ENCODE measurements around the gene NUCB2.

The NUCB2 gene

DNA sequence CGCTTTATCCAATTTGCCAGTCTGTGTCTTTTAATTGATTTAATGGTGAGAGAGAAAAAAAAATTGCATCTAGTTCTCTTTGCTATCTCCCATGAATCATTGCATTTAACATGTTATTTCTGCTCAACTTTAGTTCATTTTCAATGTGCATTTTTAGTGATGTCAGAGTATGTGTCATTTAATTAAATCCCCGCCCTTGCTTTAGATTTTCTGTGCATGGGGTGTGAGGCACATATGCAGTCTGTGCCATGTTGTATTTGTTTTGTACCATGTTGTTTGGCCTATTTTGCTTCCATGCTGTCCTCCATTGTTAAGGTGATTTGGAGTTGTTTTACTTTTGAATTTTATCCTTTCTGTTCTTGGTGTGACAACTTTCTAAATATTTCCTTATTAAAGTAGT lies 66.7 kb downstream of the NUCB2 start:
- no peak for DNase-seq

DNA sequence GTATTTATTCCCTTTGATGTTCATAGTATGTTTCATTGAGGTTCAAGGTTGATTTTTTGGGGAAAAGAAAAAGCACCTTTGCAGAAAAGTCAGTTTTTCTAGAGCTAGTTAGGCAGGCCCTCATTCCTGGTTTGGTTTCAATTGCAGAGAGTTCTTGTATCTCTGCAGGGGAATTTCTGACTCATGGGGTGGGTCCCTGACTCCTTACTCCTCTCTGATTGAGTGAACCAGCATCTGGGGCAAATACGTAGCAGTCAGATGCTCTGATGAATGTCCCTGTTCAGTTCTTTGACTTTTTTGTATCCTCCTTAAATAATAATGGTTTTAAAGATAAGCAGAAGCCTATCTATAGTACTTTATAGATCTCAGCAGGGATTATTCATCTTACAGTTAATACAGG lies 67.4 kb downstream of the NUCB2 start:
- DNase-seq: peak; percentile 43 to 44

DNA sequence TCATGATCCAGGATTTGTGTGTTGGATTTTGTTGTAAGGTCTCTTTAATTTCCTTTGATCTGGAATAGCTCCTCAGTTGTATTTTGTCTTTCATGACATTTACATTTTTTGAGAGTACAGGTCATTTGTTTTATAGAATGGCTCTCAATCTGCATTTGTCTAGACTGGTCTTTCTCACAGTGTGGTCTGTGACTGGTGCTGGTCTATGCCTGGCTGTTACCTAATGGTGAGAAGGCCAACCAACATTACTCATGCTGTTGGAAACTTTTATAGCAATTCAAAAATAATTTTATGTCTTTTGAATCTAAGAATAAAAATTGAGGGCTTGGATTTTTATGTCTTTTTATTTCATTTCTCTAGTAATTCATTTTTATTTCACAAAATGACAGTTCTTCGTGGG lies 71.1 kb downstream of the NUCB2 start:
- no peak for DNase-seq

DNA sequence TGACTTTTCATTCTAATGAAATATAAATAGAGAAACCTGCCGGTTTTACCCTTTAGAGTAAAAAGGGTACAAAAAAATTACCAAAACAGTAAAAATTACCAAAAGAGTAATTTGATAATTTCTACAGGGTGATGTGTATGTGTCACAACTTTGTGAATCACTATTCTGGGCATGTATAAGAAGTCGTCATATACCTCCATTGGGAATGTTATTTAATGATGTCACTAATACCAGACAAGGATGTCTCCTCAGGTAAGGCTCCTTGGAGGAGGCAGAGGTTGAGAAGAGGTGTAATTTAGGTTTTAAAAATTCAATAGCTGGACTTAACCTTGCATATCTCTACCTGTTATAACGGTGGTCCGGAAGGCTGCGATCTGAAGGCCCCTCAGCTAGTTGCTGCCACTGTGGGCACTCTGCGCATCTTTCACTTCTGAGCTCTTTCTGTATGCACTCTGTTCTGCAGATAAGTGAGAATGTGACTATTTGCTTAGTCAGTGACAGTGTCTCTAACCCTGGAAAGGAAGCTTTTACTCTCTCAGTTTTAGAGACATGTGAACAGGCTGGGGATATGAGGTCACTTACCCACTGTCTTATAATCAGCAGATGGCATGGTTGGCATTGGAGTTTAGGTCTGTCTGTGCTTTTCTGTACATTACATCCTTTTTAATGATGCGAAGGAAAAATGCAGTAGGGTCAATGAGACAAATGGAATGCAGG lies 74.1 kb downstream of the NUCB2 start:
- DNase-seq: no peak

DNA sequence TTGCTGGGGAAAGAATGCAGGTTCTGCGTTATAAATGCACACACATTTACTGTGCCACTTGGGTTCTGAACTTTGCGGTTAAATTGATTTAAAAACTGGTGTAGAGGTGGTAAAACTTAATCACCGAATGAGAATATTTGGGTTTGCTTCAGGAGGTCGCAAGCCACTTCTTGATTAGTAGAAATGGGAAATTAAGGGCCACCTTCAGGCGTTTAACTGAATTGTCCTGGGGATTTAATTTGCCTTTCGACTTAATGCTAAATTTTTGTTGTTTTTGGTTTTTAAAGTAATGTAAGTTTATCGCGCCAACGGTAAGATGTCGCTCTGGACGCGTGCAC lies 74.6 kb downstream of the NUCB2 start:
- DNase-seq: no peak

DNA sequence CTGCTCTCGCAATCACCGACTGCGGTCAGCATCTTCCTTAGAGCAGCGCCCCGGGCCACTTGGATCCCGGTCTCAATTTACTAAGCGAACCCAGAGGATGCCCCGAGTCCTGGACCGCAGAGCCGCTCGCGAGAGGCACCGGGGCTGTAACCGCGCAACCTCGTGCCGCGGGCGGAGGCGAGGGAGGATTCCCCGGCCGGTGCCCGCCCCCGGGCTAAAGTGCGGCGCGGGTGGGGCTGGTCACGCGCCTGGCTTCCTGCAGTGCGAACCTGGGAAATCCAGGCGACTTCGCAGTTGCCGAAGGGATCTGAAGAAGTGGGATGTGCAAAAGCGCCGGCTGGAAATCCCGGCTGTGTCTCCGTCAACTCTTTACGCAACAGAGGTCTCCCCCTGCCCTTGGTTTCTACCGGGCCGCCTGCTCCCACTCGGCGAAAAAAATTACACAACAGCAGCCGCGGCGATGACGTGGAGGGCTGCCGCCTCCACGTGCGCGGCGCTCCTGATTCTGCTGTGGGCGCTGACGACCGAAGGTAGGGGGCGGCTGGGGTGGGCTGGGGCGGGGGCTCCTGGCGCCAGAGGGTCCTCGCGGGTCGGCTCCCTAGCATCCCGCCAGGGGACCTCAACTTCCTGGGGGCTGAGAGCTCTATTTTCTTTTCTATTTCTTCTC lies 75.1 kb downstream of the NUCB2 start, which contains the start of gene NCR3LG1:
TSS of gene NCR3LG1 (plus strand) at position 291 of the 667 bp plus-strand sequence. CDS start at position 461, 170 bp downstream.
- DNase-seq: peak; percentile 60 to 61

DNA sequence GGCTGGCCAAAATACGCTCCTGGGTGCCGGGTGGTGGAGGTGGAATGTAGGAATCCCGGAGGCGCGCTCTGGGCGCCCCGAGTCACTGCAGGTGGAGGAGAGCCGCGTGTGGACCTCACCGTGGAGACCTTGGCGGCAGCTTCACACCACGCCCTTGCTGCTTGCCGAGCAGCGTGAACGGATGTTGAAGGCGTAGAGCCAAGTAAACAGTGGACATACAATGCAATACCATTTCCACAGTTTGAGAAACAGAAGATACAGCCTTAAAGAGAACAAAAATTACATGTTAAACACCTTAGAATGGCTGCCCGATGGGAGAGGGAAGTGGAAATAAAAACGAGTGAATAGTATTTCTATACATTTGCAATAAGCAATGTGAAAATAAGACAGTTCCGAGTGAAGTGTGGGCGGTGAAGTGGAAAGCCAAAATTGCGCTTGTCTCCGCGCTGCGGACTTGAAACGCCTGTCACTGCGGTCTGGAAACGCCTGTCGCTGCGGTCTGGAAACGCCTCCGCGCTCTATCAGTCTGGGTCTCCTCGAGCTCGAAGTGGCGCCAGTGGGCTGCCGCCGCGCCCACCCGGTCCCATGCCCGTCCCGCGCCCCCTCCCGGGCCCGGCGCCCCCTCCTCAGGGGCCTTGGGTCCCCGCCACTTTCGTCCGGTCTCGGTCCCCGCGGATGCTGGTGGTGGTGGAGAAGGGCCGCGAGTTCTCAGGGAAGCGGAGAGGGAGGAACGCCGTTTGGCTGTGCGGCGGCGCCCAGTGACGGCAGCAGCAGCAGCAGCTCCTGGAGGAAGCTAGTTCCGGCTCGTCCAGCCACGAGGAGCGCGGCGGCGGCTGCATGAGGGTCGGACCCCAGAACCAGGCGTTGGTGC lies 76.6 kb downstream of the NUCB2 start:
- DNase-seq: peak; percentile 63 to 77

DNA sequence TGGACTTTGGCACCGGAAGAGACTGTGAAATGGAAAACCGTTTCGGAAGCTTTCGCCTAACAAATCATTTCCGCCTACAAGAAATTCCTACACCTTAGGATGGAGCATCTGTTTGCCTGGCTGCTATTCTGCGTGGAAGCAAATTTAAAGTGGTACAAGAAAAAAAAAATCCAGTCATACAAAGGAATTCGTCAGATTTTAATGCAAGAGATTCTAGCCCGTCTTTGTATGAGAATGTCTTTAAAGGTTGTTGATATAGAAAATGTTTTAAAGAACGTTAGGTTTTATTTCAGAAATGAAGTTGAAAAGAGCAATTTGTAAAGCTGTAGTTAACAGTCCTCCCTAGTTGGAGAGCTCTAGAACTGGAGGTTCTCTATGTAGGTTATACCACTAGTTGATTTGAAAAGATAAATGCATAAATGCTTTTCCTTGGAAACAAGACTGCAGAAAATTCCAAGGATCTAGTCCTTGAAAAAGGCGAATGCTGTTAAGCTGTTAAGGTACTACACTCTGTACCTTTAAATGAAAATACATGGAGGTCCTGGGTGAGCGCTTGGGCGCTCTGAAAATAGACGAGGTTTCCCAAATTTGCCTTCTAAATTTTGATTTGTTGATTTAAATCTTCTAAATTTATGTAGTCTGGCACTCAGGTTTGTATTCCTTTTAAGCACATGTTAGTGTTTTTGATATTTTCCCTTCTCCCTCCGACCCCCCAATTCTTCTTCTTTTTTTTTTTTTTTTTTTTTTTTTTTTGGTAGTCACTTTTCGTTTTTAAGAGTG lies 77.5 kb downstream of the NUCB2 start:
- DNase-seq: no peak

DNA sequence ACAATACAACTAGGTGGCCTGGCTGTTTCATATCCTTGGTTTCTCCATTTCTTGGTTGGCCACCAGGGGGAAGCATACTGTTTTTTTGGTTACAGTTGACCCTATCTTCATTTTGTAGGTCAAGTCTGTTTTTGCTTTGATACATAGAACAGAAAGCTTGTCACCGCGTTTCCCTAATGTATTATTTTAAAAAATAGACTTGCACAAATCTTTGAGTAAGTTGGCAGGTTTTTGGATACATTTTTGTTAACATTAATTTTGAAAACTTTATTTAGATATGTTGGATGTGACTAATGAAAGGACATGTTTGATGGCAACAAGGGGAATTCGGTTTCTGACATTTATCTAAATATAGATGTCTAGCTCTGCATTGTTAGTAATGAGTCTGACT lies 78.1 kb downstream of the NUCB2 start:
- peak; percentile 62 to 74 for DNase-seq

DNA sequence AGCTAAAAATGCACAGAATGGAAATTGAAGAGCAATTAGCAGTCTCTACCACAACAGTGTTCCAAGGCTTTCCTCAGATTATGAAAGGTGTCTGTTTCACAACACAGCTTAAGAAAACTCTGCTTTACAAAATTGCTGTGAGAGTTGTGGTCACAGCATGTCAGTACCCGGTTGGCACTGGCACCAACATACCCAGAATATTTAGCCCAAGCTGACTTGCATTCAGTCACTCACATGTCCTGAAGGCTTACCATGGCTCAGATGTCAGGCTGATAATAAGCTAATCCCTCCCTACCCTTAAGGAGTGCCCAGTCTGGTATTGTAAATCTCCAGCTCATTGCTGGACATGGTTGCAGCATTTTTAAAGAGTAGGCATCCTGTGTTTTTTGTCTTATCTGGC lies 90.0 kb downstream of the NUCB2 start:
- DNase-seq: no peak

DNA sequence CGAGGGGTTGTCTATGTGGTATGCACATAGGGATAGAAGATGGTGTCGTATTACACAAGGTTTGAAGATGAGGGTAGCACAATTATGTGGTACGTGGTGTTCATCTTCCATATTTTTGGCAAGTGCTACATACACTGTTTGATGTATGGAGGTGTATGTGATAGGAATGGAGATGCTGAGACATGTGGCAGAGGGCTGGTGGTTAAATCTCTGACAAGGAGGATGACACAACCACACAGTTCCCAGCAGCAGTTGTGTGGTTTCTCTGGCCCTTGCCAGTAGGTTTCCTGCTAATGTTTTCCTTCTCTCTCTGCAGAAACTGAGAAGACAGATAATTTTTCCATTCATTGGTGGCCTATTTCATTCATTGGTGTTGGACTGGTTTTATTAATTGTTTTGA lies 92.0 kb downstream of the NUCB2 start:
- no peak for DNase-seq

DNA sequence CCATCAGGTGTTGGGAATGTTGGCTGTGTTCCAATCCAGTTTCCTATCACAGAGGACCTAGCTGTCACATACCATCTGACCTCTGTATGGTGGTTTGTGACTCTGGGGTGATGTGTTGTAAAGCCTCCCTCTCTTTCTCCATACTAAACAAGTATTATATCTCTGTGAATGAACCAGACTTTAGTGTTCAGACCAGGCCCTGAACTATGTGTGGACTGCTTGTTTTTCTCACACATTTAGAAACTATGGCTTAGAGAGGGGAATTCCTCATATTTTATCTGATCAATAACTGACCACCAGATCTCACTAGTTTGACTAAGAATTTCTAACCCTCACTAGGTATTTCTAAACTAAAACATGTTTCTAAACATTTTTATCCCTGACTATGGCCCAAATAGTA lies 92.6 kb downstream of the NUCB2 start:
- DNase-seq: no peak

DNA sequence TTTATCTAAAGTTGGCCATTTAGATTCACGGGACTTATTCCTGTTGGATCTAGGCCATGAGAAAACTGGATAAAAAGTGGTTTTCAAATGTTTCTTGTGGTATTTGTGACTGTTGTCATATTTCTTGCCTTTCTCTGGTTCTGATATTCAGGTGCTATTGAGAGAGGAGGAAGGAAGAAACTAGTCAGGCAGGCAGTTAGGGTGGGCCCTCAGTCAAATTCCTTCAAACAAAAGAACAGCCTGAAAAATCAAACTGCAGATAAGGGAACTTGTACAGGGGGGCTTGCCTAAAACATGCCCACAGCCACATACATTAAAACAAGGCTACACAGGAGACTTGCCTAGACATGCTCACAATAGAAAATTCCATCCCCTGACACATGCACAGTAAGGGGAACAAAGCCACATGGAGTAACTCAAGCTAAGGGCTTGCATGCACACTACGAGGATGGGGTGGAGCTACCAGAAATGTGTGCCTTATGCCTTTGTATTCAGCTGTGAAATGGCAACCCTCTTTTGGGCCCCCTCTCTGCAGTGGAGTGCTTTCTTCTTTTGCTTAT lies 93.2 kb downstream of the NUCB2 start:
- no peak for DNase-seq

DNA sequence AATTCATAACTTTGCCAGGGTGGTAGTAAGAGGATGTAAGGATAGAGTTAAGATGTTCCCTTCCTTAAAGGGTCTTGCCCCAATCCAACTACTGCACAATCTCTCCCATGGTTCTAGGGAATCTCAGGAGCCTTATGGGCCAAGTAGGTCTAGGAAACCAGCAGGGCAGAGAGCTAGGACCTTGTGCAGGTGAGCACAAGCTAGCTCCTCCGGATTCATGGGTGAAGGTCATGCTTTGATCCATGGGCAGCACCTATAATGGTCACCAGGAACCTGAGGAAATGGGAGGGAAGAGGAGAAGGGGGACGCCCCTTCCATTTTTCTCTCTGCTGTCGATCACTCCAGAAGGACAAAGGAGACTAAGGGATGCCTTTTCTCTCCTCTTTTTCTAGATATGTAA lies 95.1 kb downstream of the NUCB2 start:
- DNase-seq: no peak

DNA sequence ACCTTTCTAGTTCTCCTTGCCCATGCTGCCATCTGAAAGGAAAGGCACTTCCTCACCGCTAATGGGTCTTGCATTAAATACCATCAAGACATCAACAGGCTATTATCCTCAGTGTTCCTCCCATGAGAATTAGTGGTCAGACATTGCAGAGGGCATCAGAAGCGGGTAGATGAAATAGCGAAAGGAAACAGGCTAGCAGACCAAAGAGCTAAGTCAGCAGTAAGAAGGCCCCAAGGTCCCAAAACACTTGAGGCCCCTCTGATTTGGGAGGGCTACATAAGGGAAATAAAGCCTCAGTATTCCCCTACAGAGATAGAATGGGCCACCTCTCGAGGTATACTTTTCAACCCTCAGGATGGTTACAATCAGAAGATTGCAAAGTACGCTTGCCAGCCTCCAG lies 99.0 kb downstream of the NUCB2 start:
- no peak for DNase-seq

DNA sequence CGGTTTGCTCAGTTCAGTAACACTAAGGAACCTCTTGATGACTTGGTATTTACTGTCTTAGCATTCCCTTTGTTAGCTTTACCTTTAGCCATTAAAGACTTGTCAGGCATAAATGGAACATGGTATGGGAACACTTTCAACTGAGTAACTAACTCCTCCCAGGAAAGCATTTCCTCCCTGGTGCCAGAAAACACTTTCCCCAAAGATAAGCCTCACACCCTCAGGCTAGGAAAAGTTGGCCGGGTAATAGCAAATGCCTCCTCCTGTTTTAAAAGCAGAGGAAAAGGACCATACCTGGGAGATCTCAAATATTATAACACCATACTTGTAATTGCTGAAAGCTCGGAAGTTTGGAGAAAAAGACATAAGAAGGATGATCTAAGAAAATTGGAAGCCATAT lies 100.0 kb downstream of the NUCB2 start:
- no peak for DNase-seq

DNA sequence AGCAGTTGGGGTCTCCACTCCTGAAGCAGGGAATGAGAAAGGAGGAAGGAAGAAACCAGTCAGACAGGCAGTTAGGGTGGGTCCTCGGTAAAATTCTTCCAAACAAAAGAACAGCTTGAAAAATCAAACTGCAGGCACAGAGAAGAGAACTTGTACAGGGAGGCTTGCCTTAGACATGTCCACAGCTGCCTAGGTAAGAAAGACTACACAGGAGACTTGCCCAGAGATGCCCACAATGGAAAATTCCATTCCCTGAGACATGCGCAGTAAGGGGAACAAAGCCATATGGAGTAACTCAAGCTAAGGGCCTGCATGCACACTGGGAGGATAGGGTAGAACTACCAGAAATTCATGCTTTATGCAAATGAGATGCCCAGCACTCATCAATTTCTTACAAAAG lies 102.1 kb downstream of the NUCB2 start:
- DNase-seq: no peak

DNA sequence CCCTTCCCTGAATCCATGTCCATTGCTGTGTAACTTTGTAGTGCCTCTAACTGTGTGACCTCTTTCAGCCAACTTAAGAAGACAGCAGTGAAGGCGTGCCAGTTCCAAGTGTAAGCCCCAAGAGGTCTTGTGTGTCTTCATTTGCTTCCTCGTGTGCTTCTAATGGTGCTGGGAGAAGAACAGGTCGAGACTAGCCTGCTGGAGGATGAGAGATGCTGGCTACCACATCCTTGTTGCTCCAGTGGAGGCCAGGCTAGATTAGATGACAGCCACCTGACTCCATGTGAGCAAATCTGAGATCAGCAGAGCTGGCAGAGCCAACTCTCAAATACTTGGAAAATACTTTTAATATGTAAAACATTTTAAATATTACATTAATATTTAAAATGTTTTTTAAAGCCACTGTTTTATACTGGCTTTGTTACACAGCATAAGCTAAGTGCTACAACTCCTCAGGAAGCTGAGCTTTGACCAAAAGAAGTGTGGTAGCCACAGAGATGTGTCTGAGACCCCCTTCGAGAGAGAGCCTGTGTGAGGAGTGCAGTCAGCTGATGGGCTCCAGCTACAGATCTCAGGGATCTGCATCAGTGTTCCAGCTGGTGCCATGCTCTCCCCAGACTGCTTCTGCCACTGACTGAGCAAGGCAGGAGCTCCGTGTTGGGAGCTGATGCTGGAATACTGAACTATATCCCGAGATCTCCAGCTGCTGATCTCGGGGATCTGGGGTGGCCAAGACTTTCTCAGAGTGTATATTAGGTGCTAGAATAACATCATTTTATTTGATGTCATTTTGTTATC lies 103.0 kb downstream of the NUCB2 start:
- no peak for DNase-seq

DNA sequence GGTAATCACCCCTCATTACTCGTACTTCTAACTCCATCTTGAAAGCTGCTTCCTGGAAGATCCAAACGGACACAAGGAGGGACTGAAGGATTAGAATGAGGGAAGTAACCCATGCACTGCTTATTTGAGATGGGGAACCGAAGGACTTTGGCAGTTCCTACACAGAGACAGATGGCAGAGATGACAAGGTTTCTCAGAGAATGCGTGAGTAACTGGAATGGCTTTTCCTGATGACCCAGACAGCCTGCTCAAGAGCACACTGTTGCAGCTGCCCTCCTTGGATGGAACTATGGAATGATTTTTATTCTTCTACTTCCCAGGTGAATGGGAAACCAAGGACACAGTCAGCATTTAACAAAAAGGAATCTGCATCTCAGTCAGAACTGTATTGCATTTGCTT lies 104.6 kb downstream of the NUCB2 start:
- DNase-seq: no peak

Measured in stimulated activated CD4-positive, alpha-beta T cell treated with anti-CD3 and anti-CD28 coated beads, Interleukin-2, amount 100 ng/mL, for 24 hours (primary cell).